NCI-H1092 treated with DMSO at 0.1 percent for 48 hours (cell line): ENCODE measurements around the gene UBE2J2.

Experiments
- DNase-seq: peaks from one replicate; lab custom pipeline; 2025; lab: John Stamatoyannopoulos, UW

Gene UBE2J2

GRCh38 chr1:1309251-1310108 is 35.8 kb upstream of the UBE2J2 start:
- no peak for DNase-seq

GRCh38 chr1:1308756-1309250 is 35.1 kb upstream of the UBE2J2 start:
- DNase-seq = no peak

GRCh38 chr1:1307923-1308755 is 34.5 kb upstream of the UBE2J2 start, which contains the start of the genes ACAP3 and PUSL1:
TSS of gene ACAP3 (minus strand) at chr1:1307930. CDS start at chr1:1307815, 115 bp downstream.
TSS of gene PUSL1 (plus strand) at chr1:1308597. CDS start at chr1:1308644, 47 bp downstream.
- DNase-seq = peak; percentile 86

GRCh38 chr1:1307261-1307922 is 33.7 kb upstream of the UBE2J2 start:
- no peak for DNase-seq

- DNase-seq = no peak
Observed at GRCh38 chr1:1306661-1307260, 33.1 kb upstream of the UBE2J2 start.

- DNase-seq = no peak
Observed at GRCh38 chr1:1306070-1306660, 32.5 kb upstream of the UBE2J2 start.

GRCh38 chr1:1305300-1306069 is 31.8 kb upstream of the UBE2J2 start:
- DNase-seq = no peak

GRCh38 chr1:1304331-1305299 is 31.0 kb upstream of the UBE2J2 start:
- DNase-seq = peak; percentile 20

GRCh38 chr1:1303736-1304135 is 30.1 kb upstream of the UBE2J2 start:
- DNase-seq = no peak

GRCh38 chr1:1302951-1303509 is 29.4 kb upstream of the UBE2J2 start:
- DNase-seq = no peak

- no peak for DNase-seq
Observed at GRCh38 chr1:1302006-1302430, 28.4 kb upstream of the UBE2J2 start.

- DNase-seq = no peak
Observed at GRCh38 chr1:1300352-1300739, 26.7 kb upstream of the UBE2J2 start.

- no peak for DNase-seq
Observed at GRCh38 chr1:1299686-1300351, 26.2 kb upstream of the UBE2J2 start.

- DNase-seq = no peak
Observed at GRCh38 chr1:1298861-1299685, 25.4 kb upstream of the UBE2J2 start.

- no peak for DNase-seq
Observed at GRCh38 chr1:1297802-1298424, 24.3 kb upstream of the UBE2J2 start.

GRCh38 chr1:1296070-1297061 is 22.7 kb upstream of the UBE2J2 start:
- no peak for DNase-seq
